ENCODE data around the gene E2F1.
"Not testable (repeated sequence)": the region's sequence is repeated elsewhere in the genome, so short reads cannot be mapped to it uniquely, and the experiment has no call there.

Gene E2F1

GRCh38 chr20:33644313-33645071 is 41.7 kb downstream of the E2F1 start:
- no peak for DNase-seq (ENCODE audit: low spot score)

GRCh38 chr20:33640287-33640686 is 45.9 kb downstream of the E2F1 start:
- no peak for DNase-seq (ENCODE audit: low spot score)

GRCh38 chr20:33636776-33637175 is 49.4 kb downstream of the E2F1 start:
- no peak for DNase-seq (ENCODE audit: low spot score)

GRCh38 chr20:33635341-33635740 is 50.8 kb downstream of the E2F1 start:
- DNase-seq (ENCODE audit: low spot score) = no peak

- not testable (repeated sequence) for DNase-seq (ENCODE audit: low spot score)
Measured at GRCh38 chr20:33631910-33632309, 54.3 kb downstream of the E2F1 start.

- no peak for DNase-seq (ENCODE audit: low spot score)
Measured at GRCh38 chr20:33630507-33630906, 55.7 kb downstream of the E2F1 start.

- no peak for DNase-seq (ENCODE audit: low spot score)
Measured at GRCh38 chr20:33629979-33630378, 56.2 kb downstream of the E2F1 start.

- DNase-seq (ENCODE audit: low spot score) = no peak
Measured at GRCh38 chr20:33629533-33629932, 56.7 kb downstream of the E2F1 start.

GRCh38 chr20:33627577-33628216 is 58.5 kb downstream of the E2F1 start:
- DNase-seq (ENCODE audit: low spot score) = no peak

- DNase-seq (ENCODE audit: low spot score) = no peak
Measured at GRCh38 chr20:33626190-33626589, 60.0 kb downstream of the E2F1 start.

Data from globus pallidus (tissue), 1 donor.